ENCODE measurements around the gene CRABP1. TPM values are rescaled to one million over a fixed set of nuclear protein-coding genes. Genes with fewer than 3 reads are reported as not detected.

The CRABP1 gene
- total RNA-seq, 4 donors from 2014 or later, result 0.84 to 8.9 (median 2.0) TPM; not detected in 1

- peak; percentile 22 to 85 for DNase-seq (ENCODE audit: low spot score in 2 of 2)
- intact Hi-C loops (cut with DNase I; ENCODE audit: low total_unique reads), result no loop called here
- TF ChIP-seq, protein P1, sequence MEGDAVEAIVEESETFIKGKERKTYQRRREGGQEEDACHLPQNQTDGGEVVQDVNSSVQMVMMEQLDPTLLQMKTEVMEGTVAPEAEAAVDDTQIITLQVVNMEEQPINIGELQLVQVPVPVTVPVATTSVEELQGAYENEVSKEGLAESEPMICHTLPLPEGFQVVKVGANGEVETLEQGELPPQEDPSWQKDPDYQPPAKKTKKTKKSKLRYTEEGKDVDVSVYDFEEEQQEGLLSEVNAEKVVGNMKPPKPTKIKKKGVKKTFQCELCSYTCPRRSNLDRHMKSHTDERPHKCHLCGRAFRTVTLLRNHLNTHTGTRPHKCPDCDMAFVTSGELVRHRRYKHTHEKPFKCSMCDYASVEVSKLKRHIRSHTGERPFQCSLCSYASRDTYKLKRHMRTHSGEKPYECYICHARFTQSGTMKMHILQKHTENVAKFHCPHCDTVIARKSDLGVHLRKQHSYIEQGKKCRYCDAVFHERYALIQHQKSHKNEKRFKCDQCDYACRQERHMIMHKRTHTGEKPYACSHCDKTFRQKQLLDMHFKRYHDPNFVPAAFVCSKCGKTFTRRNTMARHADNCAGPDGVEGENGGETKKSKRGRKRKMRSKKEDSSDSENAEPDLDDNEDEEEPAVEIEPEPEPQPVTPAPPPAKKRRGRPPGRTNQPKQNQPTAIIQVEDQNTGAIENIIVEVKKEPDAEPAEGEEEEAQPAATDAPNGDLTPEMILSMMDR (IDR thresholded peaks at IDR 0.05), result no peak
- TF ChIP-seq POLR2A (IDR thresholded peaks at IDR 0.05), result no peak
- H3K4me3 ChIP-seq (ENCODE audit: low read depth, poor library complexity, severe bottlenecking), result no peak overlapping the region
- WGBS, 2 donors, result 42 to 56% methylated on average over 9 of the region's 9 CpGs
Observed at GRCh38 chr15:78396976-78397375, 56.8 kb downstream of the CRABP1 start.

- 76 to 95% methylated on average over 2 of the region's 2 CpGs for WGBS, 2 donors
- peak in 1 of 2 donors; percentile 1 for DNase-seq (ENCODE audit: low spot score in 2 of 2)
- H3K4me3 ChIP-seq (ENCODE audit: low read depth, poor library complexity, severe bottlenecking), result no peak overlapping the region
- intact Hi-C loops (cut with DNase I; ENCODE audit: low total_unique reads), result no loop called here
- no peak for TF ChIP-seq POLR2A (IDR thresholded peaks at IDR 0.05)
- TF ChIP-seq, protein P1 (IDR thresholded peaks at IDR 0.05), result no peak
Observed at GRCh38 chr15:78397382-78397781, 57.2 kb downstream of the CRABP1 start.

Other genes with a start within 250 kb of the CRABP1 start
- gene SH2D7, start 247.8 kb upstream of the CRABP1 start, total RNA-seq, result not detected
- 10 to 100 TPM in 2 of 4 donors, 1 to 10 TPM in 2; 6.6 to 16.2 (median 10.9) TPM for gene CIB2, start 208.9 kb upstream of the CRABP1 start, total RNA-seq
- 10 to 100 TPM; 51.0 to 77.2 (median 60.8) TPM for gene IDH3A, start 191.0 kb upstream of the CRABP1 start, total RNA-seq
- 100 to 1,000 TPM in 1 of 4 donors, 10 to 100 TPM in 3; 75.9 to 131 (median 92.8) TPM for gene ACSBG1, start 105.8 kb upstream of the CRABP1 start, total RNA-seq
- 10 to 100 TPM; 36.9 to 66.8 (median 48.6) TPM for gene DNAJA4, start 75.8 kb upstream of the CRABP1 start, total RNA-seq
- 10 to 100 TPM; 55.2 to 62.2 (median 59.4) TPM for gene SKIC8, start 40.7 kb upstream of the CRABP1 start, total RNA-seq
- 10 to 100 TPM; 28.4 to 43.5 (median 30.8) TPM for gene IREB2, start 97.9 kb downstream of the CRABP1 start, total RNA-seq
- 1 to 10 TPM; 2.9 to 5.5 (median 4.1) TPM for gene HYKK, start 167.2 kb downstream of the CRABP1 start, total RNA-seq
- gene PSMA4, start 200.1 kb downstream of the CRABP1 start, total RNA-seq, result 100 to 1,000 TPM in 2 of 4 donors, 10 to 100 TPM in 2; 59.0 to 143 (median 101) TPM
- under 1 TPM; 0.27 to 0.84 (median 0.64) TPM for gene CHRNA5, start 225.2 kb downstream of the CRABP1 start, total RNA-seq

All from lower leg skin (tissue), 4 donors.